HL-60/S4 treated with phorbol 12-myristate 13-acetate at 8.2 ng/mL for 4 days and 3 days (cell line): ENCODE results near the gene EPS8L1.
"Not testable (repeated sequence)": the region's sequence is repeated elsewhere in the genome, so short reads cannot be mapped to it uniquely, and the experiment has no call there.

Experiments
- in situ Hi-C: fragments of 300-500 bp; cut with MboI; formaldehyde crosslinking; loops from 2 replicates; pipeline ENCODE4 v1.15.0; 2022; ENCODE audit warnings: low sequenced_read_pairs

EPS8L1 gene

DNA sequence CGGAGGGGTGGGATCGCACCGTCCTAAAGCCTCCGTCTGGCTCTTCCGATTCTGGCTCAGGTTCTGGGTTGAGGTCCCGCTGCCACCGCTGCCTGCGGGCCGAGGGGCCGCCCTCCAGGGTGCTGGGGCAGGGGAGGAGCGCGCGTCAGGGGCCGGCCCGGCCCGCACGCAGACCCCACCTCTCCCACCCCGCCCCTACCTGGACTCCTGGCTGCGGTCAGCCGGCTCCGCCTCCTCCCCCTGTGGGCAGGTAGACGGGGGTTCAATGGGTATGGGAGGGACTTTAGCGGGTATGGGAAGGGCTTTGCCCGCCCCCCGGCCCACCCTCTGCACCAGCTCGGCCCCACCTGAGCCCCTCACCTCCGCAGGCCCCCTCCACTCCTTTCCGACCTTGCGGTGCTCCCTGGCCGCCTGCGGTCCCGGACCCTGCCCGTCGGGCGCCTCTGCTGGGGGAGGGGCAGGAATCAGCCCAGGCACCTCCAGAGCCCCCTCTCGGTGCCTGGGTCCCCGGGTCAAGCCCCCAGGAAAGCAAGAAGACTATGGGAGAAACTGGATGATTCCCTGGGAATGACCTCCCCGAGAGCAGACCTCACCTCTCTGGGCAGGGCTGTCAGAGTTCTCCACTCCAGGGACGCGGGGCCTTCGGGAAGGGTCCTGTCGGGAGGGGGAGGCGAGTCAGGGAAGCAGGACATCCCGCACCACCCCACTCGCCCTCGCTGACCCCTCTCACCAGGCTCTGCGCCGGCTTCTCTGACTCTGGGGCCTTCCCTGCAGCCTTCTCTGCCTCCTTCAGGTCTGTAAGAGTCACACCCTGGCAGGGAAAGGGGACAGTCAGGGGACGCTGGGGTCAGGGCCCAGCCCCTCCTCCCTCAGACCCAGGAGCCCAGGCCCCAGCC is 17.0 kb downstream of the EPS8L1 start:
- in situ Hi-C loops = no loop called here

GRCh38 chr19:55094456-55095259 is 19.0 kb downstream of the EPS8L1 start:
- in situ Hi-C loops = no loop called here

GRCh38 chr19:55095260-55096060 is 19.8 kb downstream of the EPS8L1 start:
- in situ Hi-C loops = no loop called here

GRCh38 chr19:55096061-55096701 is 20.5 kb downstream of the EPS8L1 start:
- in situ Hi-C loops = no loop called here

DNA sequence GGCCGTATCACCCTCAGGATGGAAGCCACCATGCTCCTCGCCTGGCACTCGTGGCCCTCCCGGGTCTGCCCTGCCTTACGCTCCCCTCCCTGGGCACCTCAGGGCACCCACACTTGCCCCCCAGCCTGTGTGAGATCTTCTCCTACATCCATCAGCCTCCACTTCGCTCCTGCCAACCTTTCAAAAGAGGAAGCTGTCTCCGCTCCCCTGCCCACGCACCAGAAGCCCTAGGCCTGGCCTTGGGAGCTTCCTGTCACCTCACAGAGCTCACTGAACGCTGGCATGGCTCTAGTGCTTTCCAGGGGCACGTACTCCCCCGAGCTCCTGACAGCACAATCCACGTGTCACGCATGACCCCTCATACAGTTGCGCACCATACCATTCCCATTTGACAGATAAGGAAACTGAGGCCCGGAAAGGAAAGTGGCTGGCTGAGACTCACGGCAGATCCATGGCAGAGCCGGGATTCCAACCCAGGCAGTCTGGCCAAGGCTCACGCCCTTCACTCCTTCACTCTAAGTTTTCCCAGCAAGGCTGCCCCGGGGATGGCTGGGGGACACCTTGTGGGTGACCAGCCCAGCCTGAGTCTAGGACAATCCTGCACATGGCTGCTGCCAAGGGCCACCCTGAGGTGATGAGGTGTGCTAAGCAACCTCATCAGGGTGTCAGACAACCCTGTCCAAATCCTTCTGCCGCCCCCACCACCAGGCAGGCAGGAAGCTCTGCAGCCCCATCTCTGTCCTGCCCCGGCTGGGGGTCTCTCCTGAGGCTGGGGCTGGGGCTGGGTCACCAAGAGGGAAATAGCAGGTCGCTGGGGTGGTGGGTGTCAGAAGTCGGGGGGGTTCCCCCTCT is 22.4 kb downstream of the EPS8L1 start:
- in situ Hi-C loops = no loop called here

DNA sequence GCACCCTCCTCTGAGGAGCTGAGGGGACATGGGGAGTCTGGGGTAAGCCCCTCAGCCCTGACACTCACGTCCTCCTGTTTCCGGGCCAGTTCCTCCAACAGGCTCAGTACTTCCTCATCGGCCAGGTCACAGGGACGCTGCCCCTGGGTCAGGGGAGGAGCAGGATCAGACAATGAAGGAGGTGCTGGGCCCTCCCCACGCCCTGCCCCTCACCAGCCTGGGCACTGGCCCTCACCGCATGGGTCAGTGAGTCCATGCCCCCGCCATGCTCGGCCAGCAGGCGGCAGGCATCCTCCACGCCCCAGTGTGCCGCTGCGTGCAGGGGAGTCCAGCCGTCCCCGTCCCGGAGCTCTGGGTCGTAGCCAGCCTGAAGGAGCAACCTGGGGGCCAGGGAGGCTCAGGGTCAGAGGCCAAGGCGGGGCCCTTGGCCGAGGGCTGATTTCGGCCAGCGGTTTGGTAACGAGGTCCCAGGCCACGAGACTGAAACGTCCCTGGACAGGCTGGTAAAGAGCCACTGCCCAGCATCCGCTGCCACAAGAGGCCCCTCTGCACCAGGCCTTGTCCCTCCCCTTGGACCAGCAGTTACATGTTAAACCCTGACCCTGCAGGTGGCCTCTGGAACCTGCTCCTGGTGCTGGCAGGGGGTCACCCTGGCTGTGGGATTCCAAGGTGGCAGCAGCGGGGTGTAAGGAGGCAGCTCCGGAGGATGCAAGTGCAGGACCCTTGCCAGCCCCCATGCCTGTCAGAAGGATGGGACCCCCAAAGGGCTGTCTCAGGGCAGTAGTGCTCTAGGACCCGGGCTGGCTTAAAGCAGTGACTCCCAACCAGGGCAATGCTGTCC is 23.3 kb downstream of the EPS8L1 start:
- in situ Hi-C loops = no loop called here

DNA sequence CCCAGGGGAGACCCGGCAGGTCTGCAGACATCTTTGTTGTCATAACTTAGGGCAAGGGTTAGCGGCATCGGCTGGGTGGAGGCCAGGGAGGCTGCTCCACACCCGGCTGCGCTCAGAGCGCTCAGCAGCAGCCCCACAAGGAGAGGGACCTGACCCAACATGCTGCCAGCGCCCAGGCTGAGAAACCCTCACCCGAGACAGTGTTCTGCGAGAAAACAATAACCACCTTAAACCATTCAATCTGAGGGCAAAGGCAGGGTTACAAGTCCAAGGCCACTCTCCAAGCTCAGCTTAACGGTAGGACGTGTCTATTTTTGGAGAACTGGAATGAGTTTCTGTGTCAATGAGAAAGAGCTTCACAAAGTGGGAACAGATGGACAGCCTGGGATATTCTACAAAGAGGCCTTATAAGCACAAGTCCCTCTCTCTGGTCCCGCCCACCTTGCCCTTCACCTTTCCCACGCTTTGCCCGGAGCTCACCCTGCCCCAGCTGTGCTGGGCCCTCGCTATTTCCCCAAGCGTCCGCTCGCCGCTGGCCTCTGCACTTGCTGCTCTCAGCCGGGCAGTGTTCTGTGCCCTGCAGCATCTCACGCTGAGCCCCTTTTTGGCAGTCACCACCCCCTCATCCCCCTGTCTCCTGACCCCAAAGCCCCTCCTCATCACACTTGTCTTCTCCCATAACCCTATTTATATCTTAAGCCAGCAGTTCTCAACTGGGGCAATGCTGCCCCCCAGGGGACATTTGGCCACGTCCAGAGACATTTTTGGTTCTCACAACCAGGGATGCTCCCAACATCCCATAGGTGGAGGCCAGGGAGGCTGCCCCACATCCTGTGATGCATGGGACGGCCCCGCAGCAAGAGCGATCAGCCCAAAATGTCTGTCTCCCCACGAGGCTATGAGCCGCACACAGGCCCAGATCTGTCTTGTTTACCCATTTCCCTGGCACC is 24.2 kb downstream of the EPS8L1 start:
- in situ Hi-C loops = no loop called here

DNA sequence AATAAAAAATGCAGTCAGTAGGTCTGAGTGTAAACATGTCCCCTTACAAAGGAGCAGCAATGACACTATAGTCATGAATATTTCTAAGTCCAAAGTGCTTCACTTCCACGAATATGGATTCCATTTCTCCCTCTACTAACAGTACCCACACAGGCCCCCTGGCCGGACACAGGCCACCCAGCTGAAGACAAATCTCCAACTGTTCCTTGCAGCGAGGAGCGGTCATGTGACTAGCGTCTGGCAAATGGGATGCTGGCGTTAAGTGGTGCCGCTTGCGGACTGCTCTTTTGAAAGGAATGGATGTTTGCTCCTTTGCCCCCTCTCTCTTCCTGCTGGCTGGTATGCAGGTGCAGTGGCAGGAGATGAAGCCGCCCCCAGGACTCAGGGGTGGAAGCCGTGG is 25.6 kb downstream of the EPS8L1 start:
- in situ Hi-C loops = no loop called here

DNA sequence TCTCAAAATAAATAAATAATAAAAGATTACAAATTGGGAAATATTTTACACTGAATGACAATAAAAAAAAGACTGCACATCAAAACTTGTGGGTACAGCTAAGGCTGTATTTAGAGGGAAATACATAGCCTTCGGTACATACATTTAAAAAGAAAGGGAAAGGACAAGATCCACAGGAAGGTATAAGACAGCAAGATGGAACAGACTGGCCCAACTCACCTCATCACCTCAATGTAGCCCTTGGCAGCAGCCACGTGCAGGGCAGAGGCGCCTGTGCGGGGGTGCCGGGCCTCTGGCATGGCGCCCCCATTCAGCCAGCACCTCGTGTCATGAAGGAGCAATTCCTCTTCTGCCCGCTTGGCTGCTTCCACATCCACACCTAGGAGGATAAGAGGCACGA is 27.5 kb downstream of the EPS8L1 start:
- in situ Hi-C loops = no loop called here

DNA sequence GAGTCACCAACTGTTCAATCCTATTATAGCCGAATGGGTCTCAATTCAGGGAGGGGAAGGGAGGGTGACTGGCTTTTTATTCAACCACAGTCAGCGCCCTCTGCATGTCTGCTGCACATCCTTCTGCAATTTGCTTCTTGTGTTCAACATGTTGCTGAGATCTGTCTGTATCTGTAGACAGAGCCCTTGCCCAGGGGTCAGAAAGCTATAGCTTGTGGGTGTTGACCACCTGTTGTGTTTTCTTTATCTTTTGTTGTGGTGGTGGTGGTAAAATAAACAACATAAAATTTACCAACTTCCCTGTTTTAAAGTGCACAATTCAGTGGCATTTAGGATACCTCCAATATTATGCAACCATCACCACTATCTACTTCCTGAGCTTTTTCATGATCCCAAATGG is 29.6 kb downstream of the EPS8L1 start:
- in situ Hi-C loops = no loop called here

DNA sequence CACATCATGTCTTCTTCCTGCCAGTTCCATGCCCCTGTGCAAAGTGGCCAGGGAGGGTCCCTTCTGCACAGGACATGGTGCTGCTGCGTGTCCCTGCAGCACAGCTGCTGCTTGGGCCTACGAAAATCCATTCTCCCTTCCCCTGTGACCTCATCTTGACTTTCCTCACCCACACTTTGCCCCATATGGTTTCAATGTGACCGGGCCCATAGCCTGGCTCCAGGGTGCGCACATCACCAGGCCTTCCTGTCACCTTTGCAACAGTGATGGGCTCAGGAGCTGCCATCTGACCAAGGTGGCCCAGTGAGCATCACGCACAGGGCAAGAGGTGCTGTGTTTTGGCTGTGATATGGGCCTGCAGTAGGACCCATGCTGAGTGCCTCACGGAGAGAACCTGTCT is 30.9 kb downstream of the EPS8L1 start:
- in situ Hi-C loops = no loop called here

DNA sequence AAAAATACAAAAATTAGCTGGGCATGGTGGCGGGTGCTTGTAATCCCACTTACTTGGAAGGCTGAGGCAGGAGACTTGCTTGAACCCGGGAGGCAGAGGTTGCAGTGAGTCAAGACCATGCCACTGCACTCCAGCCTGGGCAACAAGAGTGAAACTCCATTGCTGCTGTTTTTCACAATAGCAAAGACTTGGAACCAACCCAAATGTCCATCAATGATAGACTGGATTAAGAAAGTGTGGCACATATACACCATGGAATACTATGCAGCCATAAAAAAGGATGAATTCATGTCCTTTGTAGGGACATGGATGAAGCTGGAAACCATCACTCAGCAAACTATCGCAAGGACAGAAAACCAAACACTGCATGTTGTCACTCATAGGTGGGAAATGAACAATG is 31.6 kb downstream of the EPS8L1 start:
- in situ Hi-C loops = not testable (repeated sequence)

GRCh38 chr19:55109527-55110291 is 34.0 kb downstream of the EPS8L1 start:
- in situ Hi-C loops = no loop called here

DNA sequence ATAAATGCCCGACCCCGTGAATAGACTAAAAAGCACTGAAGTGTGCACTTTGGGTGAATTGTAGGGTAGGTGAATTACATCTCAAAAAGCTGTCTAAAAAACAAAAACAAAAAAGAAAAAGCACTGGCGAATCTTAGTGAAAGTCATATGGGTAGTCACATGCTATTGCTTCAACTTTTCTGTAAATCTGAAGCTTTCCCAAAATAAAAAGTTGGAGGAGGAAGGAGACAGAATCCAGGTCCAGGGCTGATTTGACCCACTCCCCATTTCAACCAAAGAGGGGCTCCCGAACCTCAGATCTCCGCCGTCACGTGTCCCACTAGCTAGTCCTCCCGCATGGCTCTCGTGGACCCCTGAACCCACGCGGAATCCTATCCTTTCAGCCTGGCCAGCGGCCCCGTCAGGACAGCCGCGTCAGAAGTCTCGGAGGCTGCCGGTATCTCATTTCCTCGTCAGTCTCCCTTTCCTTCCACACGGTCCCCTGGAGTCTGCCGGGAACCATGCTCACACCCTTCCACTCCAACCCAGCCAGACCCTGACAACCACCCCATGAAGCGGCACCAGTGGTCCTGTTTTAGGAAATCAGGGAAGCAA is 35.7 kb downstream of the EPS8L1 start:
- in situ Hi-C loops = no loop called here

DNA sequence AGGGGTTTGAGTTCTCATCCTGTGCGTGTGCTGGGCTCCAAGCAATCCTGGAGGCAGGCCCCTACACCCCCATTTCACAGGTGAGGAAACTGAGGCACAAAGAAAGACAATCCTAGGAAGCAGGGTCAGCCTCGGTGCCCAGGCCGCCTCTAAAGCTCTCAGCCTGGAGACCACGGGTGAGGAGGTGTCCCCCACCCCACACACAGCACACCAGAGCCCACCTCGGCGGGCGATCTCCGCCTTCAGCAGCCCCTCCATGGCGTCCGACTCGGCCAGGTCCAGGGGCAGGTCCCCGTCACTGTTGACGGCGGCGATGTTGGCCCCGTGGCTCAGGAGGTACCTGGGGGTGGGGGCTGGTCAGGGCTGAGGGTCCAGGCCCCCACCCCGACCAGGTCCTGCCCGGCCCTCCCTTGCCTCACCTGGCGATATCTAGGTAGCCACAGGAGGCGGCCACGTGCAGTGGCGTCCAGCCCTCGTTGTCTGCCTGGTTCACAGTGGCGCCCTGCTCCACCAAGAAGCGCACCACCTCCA is 36.6 kb downstream of the EPS8L1 start:
- in situ Hi-C loops = no loop called here

- in situ Hi-C loops = no loop called here
Measured at GRCh38 chr19:55112777-55113569, 37.3 kb downstream of the EPS8L1 start.
